ENCODE data around the gene PAK6. TPM values are rescaled to one million over a fixed set of nuclear protein-coding genes. Genes with fewer than 3 reads are reported as not detected.

The PAK6 gene
- polyA plus RNA-seq, 1 experiment = not detected

GRCh38 chr15:40310993-40311392 lies 72.1 kb downstream of the PAK6 start:
- ChIA-PET POLR2A (no interaction called here), CTCF (interaction anchor here (1.0 to 6.3 kb wide), 6 partner anchors 9 to 93 kb away, joined by 3 to 49 read pairs (median 16); partner anchors contain the start of gene INAFM2)
- no peaks in the 10 kb centered on the region for H3K9me3 ChIP-seq (ENCODE audit: control insufficient read depth, insufficient read depth, low read length)
- DNase-seq (ENCODE audit: low read depth, low spot score) = no peak
- peaks cover 43% of the 10 kb centered on the region for H3K27me3 ChIP-seq (ENCODE audit: control insufficient read depth, insufficient read depth, low read length)
- H3K4me3 ChIP-seq (ENCODE audit: low read depth, low read length) = no peak overlapping the region
- no peak overlapping the region for H3K27ac ChIP-seq (ENCODE audit: low read depth, low read length)
- no peak for TF ChIP-seq CTCF (IDR thresholded peaks at IDR 0.05; ENCODE audit: low read depth, low read length)

GRCh38 chr15:40312370-40313158 lies 73.7 kb downstream of the PAK6 start:
- Histone ChIP-seq H3K27me3 (ENCODE audit: control insufficient read depth, insufficient read depth, low read length) (peaks cover 43% of the 10 kb centered on the region), H3K4me3 (ENCODE audit: low read depth, low read length) (no peak overlapping the region), H3K27ac (ENCODE audit: low read depth, low read length) (no peak overlapping the region), H3K9me3 (ENCODE audit: control insufficient read depth, insufficient read depth, low read length) (no peaks in the 10 kb centered on the region)
- ChIA-PET CTCF (interaction anchor here (0.6 to 6.3 kb wide), 7 partner anchors 8 to 278 kb away, joined by 3 to 49 read pairs (median 6); no protein-coding TSS in a partner anchor), POLR2A (no interaction called here)
- no peak for DNase-seq (ENCODE audit: low read depth, low spot score)
- TF ChIP-seq CTCF (IDR thresholded peaks at IDR 0.05; ENCODE audit: low read depth, low read length) = no peak

GRCh38 chr15:40313531-40314398 lies 74.9 kb downstream of the PAK6 start:
- TF ChIP-seq CTCF (IDR thresholded peaks at IDR 0.05; ENCODE audit: low read depth, low read length) = no peak
- Histone ChIP-seq H3K9me3 (ENCODE audit: control insufficient read depth, insufficient read depth, low read length) (no peaks in the 10 kb centered on the region), H3K27me3 (ENCODE audit: control insufficient read depth, insufficient read depth, low read length) (peaks cover 49% of the 10 kb centered on the region), H3K4me3 (ENCODE audit: low read depth, low read length) (no peak overlapping the region), H3K27ac (ENCODE audit: low read depth, low read length) (no peak overlapping the region)
- ChIA-PET CTCF (interaction anchor here (0.6 to 1.9 kb wide), 4 partner anchors 8 to 293 kb away, joined by 4 to 6 read pairs (median 6); partner anchors contain the start of gene INAFM2), POLR2A (no interaction called here)
- no peak for DNase-seq (ENCODE audit: low read depth, low spot score)

- Histone ChIP-seq H3K27ac (ENCODE audit: low read depth, low read length) (no peak overlapping the region), H3K4me3 (ENCODE audit: low read depth, low read length) (no peak overlapping the region), H3K27me3 (ENCODE audit: control insufficient read depth, insufficient read depth, low read length) (peaks cover 46% of the 10 kb centered on the region), H3K9me3 (ENCODE audit: control insufficient read depth, insufficient read depth, low read length) (no peaks in the 10 kb centered on the region)
- no peak for TF ChIP-seq CTCF (IDR thresholded peaks at IDR 0.05; ENCODE audit: low read depth, low read length)
- POLR2A ChIA-PET = interaction anchor here (0.6 kb wide), 1 partner anchor 138 kb away, joined by 3 read pairs; no protein-coding TSS in a partner anchor
- no peak for DNase-seq (ENCODE audit: low read depth, low spot score)
- CTCF ChIA-PET = interaction anchor here (0.6 to 1.9 kb wide), 5 partner anchors 8 to 108 kb away, joined by 3 to 6 read pairs (median 4); partner anchors contain the start of gene INAFM2
These were observed 75.9 kb downstream of the PAK6 start for GRCh38 chr15:40314723-40315276.
